ENCODE data around the gene MEX3D. TPM values are rescaled to one million over a fixed set of nuclear protein-coding genes. Genes with fewer than 3 reads are reported as not detected.

The MEX3D gene
- total and polyA plus RNA-seq, 2 experiments from 2014 or later: 4.5 to 49.7 TPM

GRCh38 chr19:1609103-1609396, 40.9 kb upstream of the MEX3D start:
- Histone ChIP-seq H3K4me3 (no peak overlapping the region), H3K36me3 (peaks cover 10% of the 10 kb centered on the region), H3K27ac (peak overlapping the region; percentile 16), H3K9me3 (ENCODE audit: low read depth) (no peaks in the 10 kb centered on the region), H3K27me3 (no peaks in the 10 kb centered on the region), H3K4me1 (ENCODE audit: low read depth) (peaks cover 4% of the 10 kb centered on the region)
- DNase-seq (ENCODE audit: low read depth in 1 of 2, low spot score in 1 of 2): no peak
- TF ChIP-seq CTCF (IDR thresholded peaks at IDR 0.05; ENCODE audit: low read depth, low read length): no peak

- Histone ChIP-seq H3K9me3 (ENCODE audit: low read depth) (no peaks in the 10 kb centered on the region), H3K4me3 (no peak overlapping the region), H3K36me3 (peaks cover 9% of the 10 kb centered on the region), H3K4me1 (ENCODE audit: low read depth) (peaks cover 4% of the 10 kb centered on the region), H3K27me3 (no peaks in the 10 kb centered on the region), H3K27ac (no peak overlapping the region)
- DNase-seq (ENCODE audit: low read depth in 1 of 2, low spot score in 1 of 2): no peak
- TF ChIP-seq CTCF (IDR thresholded peaks at IDR 0.05; ENCODE audit: low read depth, low read length): no peak
Observed at GRCh38 chr19:1608359-1609102, 40.4 kb upstream of the MEX3D start.

GRCh38 chr19:1606138-1606651, 38.1 kb upstream of the MEX3D start:
- H3K27ac ChIP-seq: peak overlapping the region; percentile 86
- no peaks in the 10 kb centered on the region for H3K27me3 ChIP-seq
- peaks cover 3% of the 10 kb centered on the region for H3K36me3 ChIP-seq
- H3K4me1 ChIP-seq (ENCODE audit: low read depth): peaks cover 4% of the 10 kb centered on the region
- no peaks in the 10 kb centered on the region for H3K9me3 ChIP-seq (ENCODE audit: low read depth)
- peak overlapping the region; percentile 86 for H3K4me3 ChIP-seq
- no peak for DNase-seq (ENCODE audit: low read depth in 1 of 2, low spot score in 1 of 2)
- no peak for TF ChIP-seq CTCF (IDR thresholded peaks at IDR 0.05; ENCODE audit: low read depth, low read length)

- H3K4me3 ChIP-seq: peak within 1 kb of the TSS; percentile 86
- DNase-seq (ENCODE audit: low read depth in 1 of 2, low spot score in 1 of 2): peak; percentile 97
- H3K27me3 ChIP-seq: no peaks in the 10 kb centered on the region
- peak within 1 kb of the TSS; percentile 86 for H3K27ac ChIP-seq
- no peaks in the 10 kb centered on the region for H3K9me3 ChIP-seq (ENCODE audit: low read depth)
- peak; percentile 68 for TF ChIP-seq CTCF (IDR thresholded peaks at IDR 0.05; ENCODE audit: low read depth, low read length)
- peaks cover 3% of the 10 kb centered on the region for H3K36me3 ChIP-seq
- H3K4me1 ChIP-seq (ENCODE audit: low read depth): peaks cover 4% of the 10 kb centered on the region
Observed at GRCh38 chr19:1605236-1606137, 37.4 kb upstream of the MEX3D start, which contains the start of gene UQCR11. Gene UQCR11, minus strand, starts transcription at chr19:1605462. Its CDS starts 53 bp downstream, at chr19:1605409.

GRCh38 chr19:1602091-1602707, 34.1 kb upstream of the MEX3D start:
- H3K27ac ChIP-seq: no peak overlapping the region
- H3K9me3 ChIP-seq (ENCODE audit: low read depth): no peaks in the 10 kb centered on the region
- no peak for DNase-seq (ENCODE audit: low read depth in 1 of 2, low spot score in 1 of 2)
- no peaks in the 10 kb centered on the region for H3K27me3 ChIP-seq
- peaks cover 10% of the 10 kb centered on the region for H3K36me3 ChIP-seq
- no peak for TF ChIP-seq CTCF (IDR thresholded peaks at IDR 0.05; ENCODE audit: low read depth, low read length)
- peaks cover 4% of the 10 kb centered on the region for H3K4me1 ChIP-seq (ENCODE audit: low read depth)
- no peak overlapping the region for H3K4me3 ChIP-seq
